Mesenchymal stem cell (in vitro differentiated cells and primary cell): Measurements from ENCODE around the gene KAT2A.

Experiments used
- DNase-seq: peaks from one replicate; pipeline ENCODE4 v3.0.0-alpha.2; 2013
- H2AFZ ChIP-seq: one replicate; pipeline ENCODE4 v1.6.1; 2013; ENCODE audit warnings: low read depth, mild to moderate bottlenecking, control low read depth, inconsistent platforms, low read length, moderate library complexity
- H2AK5ac ChIP-seq: 2 replicates; pipeline ENCODE4 v1.6.1; 2013; ENCODE audit warnings: low read length, moderate library complexity, mild to moderate bottlenecking, inconsistent platforms; ENCODE audit not compliant: severe bottlenecking
- H2BK120ac ChIP-seq: one replicate; pipeline ENCODE4 v1.6.1; 2013; ENCODE audit warnings: low read depth, mild to moderate bottlenecking, inconsistent platforms, low read length, moderate library complexity
- H2BK12ac ChIP-seq, 2 experiments: one replicate each; pipeline ENCODE4 v1.6.1; 2013; ENCODE audit warnings: inconsistent platforms in 2 of 2, low read length in 2 of 2, mild to moderate bottlenecking in 2 of 2, moderate library complexity in 2 of 2, control low read depth in 1 of 2
- H2BK15ac ChIP-seq: one replicate; pipeline ENCODE4 v1.6.1; 2013; ENCODE audit warnings: mild to moderate bottlenecking, low read depth, inconsistent platforms; ENCODE audit not compliant: poor library complexity, severe bottlenecking
- H2BK5ac ChIP-seq: 2 replicates; pipeline ENCODE4 v1.6.1; 2013; ENCODE audit warnings: low read depth, mild to moderate bottlenecking, low read length, control low read depth, inconsistent platforms; ENCODE audit not compliant: poor library complexity, severe bottlenecking
- H3K14ac ChIP-seq, 2 experiments: one replicate each; pipeline ENCODE4 v1.6.1; 2013; ENCODE audit warnings: inconsistent platforms in 2 of 2, low read length in 2 of 2, control low read depth in 1 of 2, mild to moderate bottlenecking in 1 of 2, moderate library complexity in 1 of 2
- H3K18ac ChIP-seq, 2 experiments: one replicate each; pipeline ENCODE4 v1.6.1; 2013; ENCODE audit warnings: inconsistent platforms in 2 of 2, low read length in 2 of 2, control low read depth in 1 of 2, low read depth in 1 of 2, mild to moderate bottlenecking in 1 of 2
- H3K23ac ChIP-seq, 2 experiments: one replicate each; pipeline ENCODE4 v1.6.1; 2013; ENCODE audit warnings: inconsistent platforms in 2 of 2, low read length in 2 of 2, mild to moderate bottlenecking in 2 of 2, moderate library complexity in 2 of 2, control low read depth in 1 of 2
- H3K27ac ChIP-seq: 2 replicates; pipeline ENCODE4 v1.5.1; 2013; ENCODE audit warnings: mild to moderate bottlenecking, moderate library complexity, low read length, control low read depth, inconsistent platforms; ENCODE audit not compliant: poor library complexity, severe bottlenecking
- H3K27me3 ChIP-seq, 2 experiments: 2 replicates each; pipeline versions ENCODE4 v1.6.1 to v1.7.0; 2013; ENCODE audit warnings: low read length in 2 of 2, mild to moderate bottlenecking in 2 of 2, moderate library complexity in 2 of 2, control low read depth in 1 of 2, inconsistent platforms in 1 of 2; ENCODE audit not compliant: control insufficient read depth in 1 of 2, insufficient read depth in 1 of 2
- H3K36me3 ChIP-seq, 2 experiments: 2 replicates each; pipeline versions ENCODE4 v1.6.1 to v1.7.0; 2013; ENCODE audit warnings: low read length in 2 of 2, control low read depth in 1 of 2, inconsistent platforms in 1 of 2, low read depth in 1 of 2, mild to moderate bottlenecking in 1 of 2; ENCODE audit not compliant: insufficient read depth in 2 of 2, control insufficient read depth in 1 of 2
- H3K4ac ChIP-seq, 2 experiments: one replicate each; pipeline ENCODE4 v1.6.1; 2013; ENCODE audit warnings: inconsistent platforms in 2 of 2, low read length in 2 of 2, mild to moderate bottlenecking in 2 of 2, moderate library complexity in 2 of 2, control low read depth in 1 of 2, low read depth in 1 of 2
- H3K4me1 ChIP-seq: 2 replicates; pipeline ENCODE4 v1.6.1; 2013; ENCODE audit warnings: low read depth, low read length, control low read depth; ENCODE audit not compliant: control insufficient read depth, insufficient read depth
- H3K4me2 ChIP-seq: 2 replicates; pipeline ENCODE4 v1.6.1; 2013; ENCODE audit warnings: low read length, mild to moderate bottlenecking, inconsistent platforms; ENCODE audit not compliant: poor library complexity, severe bottlenecking
- H3K4me3 ChIP-seq, 2 experiments: 2 replicates each; pipeline versions ENCODE4 v1.5.1 to v1.7.0; 2013; ENCODE audit warnings: low read length in 2 of 2, mild to moderate bottlenecking in 2 of 2, control low read depth in 1 of 2, low read depth in 1 of 2; ENCODE audit not compliant: insufficient read depth in 1 of 2
- H3K79me1 ChIP-seq: replicated peaks from 2 replicates; pipeline ENCODE4 v1.6.1; 2013; ENCODE audit warnings: mild to moderate bottlenecking, control low read depth, low read length, inconsistent platforms; ENCODE audit not compliant: poor library complexity, severe bottlenecking
- H3K9ac ChIP-seq: 2 replicates; pipeline ENCODE4 v1.7.0; 2013; ENCODE audit warnings: mild to moderate bottlenecking, low read length, moderate library complexity
- H3K9me3 ChIP-seq: 2 replicates; pipeline ENCODE4 v1.7.0; 2013; ENCODE audit warnings: mild to moderate bottlenecking, low read length; ENCODE audit not compliant: control insufficient read depth
- H4K8ac ChIP-seq: one replicate; pipeline ENCODE4 v1.6.1; 2013; ENCODE audit warnings: inconsistent platforms, mild to moderate bottlenecking, low read length, moderate library complexity
- H4K91ac ChIP-seq: one replicate; pipeline ENCODE4 v1.6.1; 2013; ENCODE audit warnings: mild to moderate bottlenecking, low read length, inconsistent platforms
- WGBS: methylation state at CpG from one replicate; pipeline ENCODE4 v1.1.7; 2013; ENCODE audit warnings: mixed read lengths; 5-methylcytosine and 5-hydroxymethylcytosine counted together

Gene KAT2A

GRCh38 chr17:42131232-42131631, 10.1 kb upstream of the KAT2A start:
- no peak overlapping the region for H3K4me3 ChIP-seq
- no peak overlapping the region for H2BK120ac ChIP-seq
- H3K9me3 ChIP-seq = no peaks in the 10 kb centered on the region
- 98% methylated on average over 4 of the region's 4 CpGs for WGBS
- no peak overlapping the region for H4K8ac ChIP-seq
- no peak overlapping the region for H2AFZ ChIP-seq
- H3K9ac ChIP-seq = no peak overlapping the region
- peaks cover 31% of the 10 kb centered on the region for H3K79me1 ChIP-seq
- H3K4ac ChIP-seq = peak overlapping the region in 1 of 2 experiments; percentile 49
- peaks cover 40 to 60% of the 10 kb centered on the region in 2 experiments for H3K36me3 ChIP-seq
- no peak overlapping the region for H3K18ac ChIP-seq
- no peak overlapping the region for H3K4me2 ChIP-seq
- H4K91ac ChIP-seq = no peak overlapping the region
- no peak overlapping the region for H3K27ac ChIP-seq
- no peak overlapping the region for H2BK15ac ChIP-seq
- no peaks in the 10 kb centered on the region for H3K27me3 ChIP-seq
- H3K4me1 ChIP-seq = peaks cover 24% of the 10 kb centered on the region
- H3K23ac ChIP-seq = no peak overlapping the region
- no peak overlapping the region for H3K14ac ChIP-seq
- no peak overlapping the region for H2AK5ac ChIP-seq
- no peak overlapping the region for H2BK12ac ChIP-seq
- no peak overlapping the region for H2BK5ac ChIP-seq
- no peak for DNase-seq

- H3K27me3 ChIP-seq = no peaks in the 10 kb centered on the region
- DNase-seq = no peak
- H3K4ac ChIP-seq = no peak overlapping the region
- no peak overlapping the region for H2AFZ ChIP-seq
- H3K14ac ChIP-seq = no peak overlapping the region
- no peak overlapping the region for H2BK15ac ChIP-seq
- WGBS = 98% methylated on average over 14 of the region's 16 CpGs
- no peak overlapping the region for H4K8ac ChIP-seq
- peaks cover 47 to 60% of the 10 kb centered on the region in 2 experiments for H3K36me3 ChIP-seq
- H3K9ac ChIP-seq = no peak overlapping the region
- H3K23ac ChIP-seq = no peak overlapping the region
- H3K27ac ChIP-seq = no peak overlapping the region
- H2BK5ac ChIP-seq = no peak overlapping the region
- no peak overlapping the region for H4K91ac ChIP-seq
- H3K4me1 ChIP-seq = peaks cover 19% of the 10 kb centered on the region
- H2BK120ac ChIP-seq = no peak overlapping the region
- peaks cover 33% of the 10 kb centered on the region for H3K79me1 ChIP-seq
- H3K18ac ChIP-seq = no peak overlapping the region
- no peak overlapping the region for H3K4me2 ChIP-seq
- no peak overlapping the region for H3K4me3 ChIP-seq
- no peak overlapping the region for H2BK12ac ChIP-seq
- no peaks in the 10 kb centered on the region for H3K9me3 ChIP-seq
- no peak overlapping the region for H2AK5ac ChIP-seq
Measured at GRCh38 chr17:42130310-42130936, 9.3 kb upstream of the KAT2A start.

GRCh38 chr17:42129109-42129837, 8.1 kb upstream of the KAT2A start:
- Histone ChIP-seq H3K27me3 (no peaks in the 10 kb centered on the region), H3K27ac (no peak overlapping the region), H4K8ac (no peak overlapping the region), H2AK5ac (no peak overlapping the region), H2BK120ac (no peak overlapping the region), H3K36me3 (peaks cover 56 to 67% of the 10 kb centered on the region in 2 experiments), H3K4me2 (no peak overlapping the region), H2BK12ac (no peak overlapping the region), H2BK15ac (no peak overlapping the region), H2AFZ (no peak overlapping the region), H3K4me3 (no peak overlapping the region), H3K79me1 (peaks cover 30% of the 10 kb centered on the region), H3K9me3 (no peaks in the 10 kb centered on the region), H3K14ac (no peak overlapping the region), H3K18ac (no peak overlapping the region), H2BK5ac (no peak overlapping the region), H3K9ac (no peak overlapping the region), H4K91ac (no peak overlapping the region), H3K4me1 (peaks cover 18% of the 10 kb centered on the region), H3K4ac (no peak overlapping the region), H3K23ac (no peak overlapping the region)
- 94% methylated on average over 8 of the region's 8 CpGs for WGBS
- no peak for DNase-seq

GRCh38 chr17:42127414-42127813, 6.2 kb upstream of the KAT2A start:
- no peak overlapping the region for H3K14ac ChIP-seq
- no peak for DNase-seq
- H2BK12ac ChIP-seq = no peak overlapping the region
- H3K4ac ChIP-seq = no peak overlapping the region
- no peak overlapping the region for H2AK5ac ChIP-seq
- H3K27ac ChIP-seq = no peak overlapping the region
- no peak overlapping the region for H3K4me3 ChIP-seq
- H2BK15ac ChIP-seq = no peak overlapping the region
- no peak overlapping the region for H4K91ac ChIP-seq
- H3K36me3 ChIP-seq = peaks cover 64 to 67% of the 10 kb centered on the region in 2 experiments
- peaks cover 4% of the 10 kb centered on the region for H3K4me1 ChIP-seq
- no peak overlapping the region for H3K18ac ChIP-seq
- H3K4me2 ChIP-seq = no peak overlapping the region
- WGBS = 85% methylated on average over 6 of the region's 6 CpGs
- H4K8ac ChIP-seq = no peak overlapping the region
- H2BK5ac ChIP-seq = no peak overlapping the region
- no peak overlapping the region for H3K23ac ChIP-seq
- H2AFZ ChIP-seq = no peak overlapping the region
- H3K9me3 ChIP-seq = no peaks in the 10 kb centered on the region
- H3K79me1 ChIP-seq = peaks cover 30% of the 10 kb centered on the region
- H3K27me3 ChIP-seq = no peaks in the 10 kb centered on the region
- H2BK120ac ChIP-seq = no peak overlapping the region
- H3K9ac ChIP-seq = no peak overlapping the region
